ENCODE results near the gene C1GALT1C1.
"Not testable (repeated sequence)": the region's sequence is repeated elsewhere in the genome, so short reads cannot be mapped to it uniquely, and the experiment has no call there.

Gene C1GALT1C1

DNA sequence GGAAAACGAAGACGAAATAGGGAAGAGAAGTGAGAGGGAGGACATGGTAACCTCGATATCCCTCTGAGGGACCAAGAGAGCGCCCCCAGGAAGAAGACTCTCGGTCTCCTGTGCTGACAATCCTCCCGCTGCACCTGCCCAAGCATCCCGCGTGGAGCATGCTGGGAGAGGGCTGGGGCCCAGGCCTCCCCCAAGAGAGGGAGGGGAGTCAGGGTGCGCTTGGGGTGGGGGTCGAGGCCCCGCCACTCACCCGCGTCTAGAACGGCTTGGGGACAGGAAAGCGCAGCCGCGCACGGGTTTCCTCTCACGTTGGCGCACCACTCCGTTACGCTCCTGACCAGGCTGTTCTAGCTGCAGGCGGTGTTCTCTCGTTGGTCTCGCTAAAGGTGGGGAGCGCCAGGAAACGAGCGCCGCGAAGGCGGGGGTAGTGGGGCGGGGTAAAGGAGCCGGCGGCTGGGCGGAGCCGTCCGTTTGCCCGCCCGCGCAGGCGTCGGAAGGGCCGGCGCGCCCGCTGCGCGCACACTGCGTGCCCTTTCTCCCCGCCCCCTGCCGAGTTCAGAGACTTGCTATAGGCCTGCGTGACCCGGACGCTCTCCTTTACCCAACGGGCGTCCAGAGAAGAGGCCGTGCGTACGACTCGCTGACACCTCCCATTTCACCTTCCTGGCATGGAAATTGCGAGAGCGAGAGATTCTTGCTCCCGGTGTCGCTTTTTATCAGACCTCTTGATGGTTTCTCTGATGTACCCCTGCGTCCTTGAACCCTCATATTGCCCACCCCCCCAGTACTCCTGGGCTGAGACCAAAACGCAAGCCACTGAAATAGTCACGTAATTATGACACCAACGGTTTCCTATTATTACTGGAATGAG, at the start of gene C1GALT1C1:
Gene C1GALT1C1 (minus strand): TSS at position 388 of the 871 bp plus-strand sequence. CDS start 2,888 bp downstream, outside the sequence.
- DNase-seq (ENCODE audit: low read depth), result peak; percentile 67

DNA sequence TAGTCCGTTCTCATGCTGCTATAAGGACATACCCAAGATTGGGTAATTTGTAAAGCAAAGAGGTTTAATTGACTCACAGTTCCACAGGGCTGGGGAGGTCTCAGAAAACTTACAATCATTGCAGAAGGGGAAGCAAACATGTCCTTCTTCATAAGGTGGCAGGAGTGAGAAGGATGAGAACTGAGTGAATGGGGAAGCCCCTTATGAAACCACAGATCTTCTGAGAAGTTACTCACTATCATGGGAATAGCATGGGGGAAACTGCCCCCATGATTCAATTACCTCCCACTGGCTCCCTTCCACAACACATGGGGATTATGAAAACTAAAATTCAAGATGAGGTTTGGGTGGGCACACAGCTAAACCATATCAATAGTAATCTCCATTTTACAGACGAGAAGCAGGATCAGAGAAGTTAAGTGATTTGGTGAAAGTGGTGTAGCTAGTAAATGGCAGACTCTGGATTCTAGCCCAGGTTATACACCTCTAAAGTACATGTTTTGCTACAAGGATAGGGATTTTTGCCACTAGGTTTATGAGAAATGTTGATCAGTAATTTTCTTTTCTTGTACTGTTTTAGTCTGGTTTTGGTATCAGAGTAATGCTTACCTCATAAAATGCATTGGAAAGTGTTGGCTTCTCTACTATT, 47.3 kb upstream of the C1GALT1C1 start:
- DNase-seq (ENCODE audit: low read depth), result no peak

DNA sequence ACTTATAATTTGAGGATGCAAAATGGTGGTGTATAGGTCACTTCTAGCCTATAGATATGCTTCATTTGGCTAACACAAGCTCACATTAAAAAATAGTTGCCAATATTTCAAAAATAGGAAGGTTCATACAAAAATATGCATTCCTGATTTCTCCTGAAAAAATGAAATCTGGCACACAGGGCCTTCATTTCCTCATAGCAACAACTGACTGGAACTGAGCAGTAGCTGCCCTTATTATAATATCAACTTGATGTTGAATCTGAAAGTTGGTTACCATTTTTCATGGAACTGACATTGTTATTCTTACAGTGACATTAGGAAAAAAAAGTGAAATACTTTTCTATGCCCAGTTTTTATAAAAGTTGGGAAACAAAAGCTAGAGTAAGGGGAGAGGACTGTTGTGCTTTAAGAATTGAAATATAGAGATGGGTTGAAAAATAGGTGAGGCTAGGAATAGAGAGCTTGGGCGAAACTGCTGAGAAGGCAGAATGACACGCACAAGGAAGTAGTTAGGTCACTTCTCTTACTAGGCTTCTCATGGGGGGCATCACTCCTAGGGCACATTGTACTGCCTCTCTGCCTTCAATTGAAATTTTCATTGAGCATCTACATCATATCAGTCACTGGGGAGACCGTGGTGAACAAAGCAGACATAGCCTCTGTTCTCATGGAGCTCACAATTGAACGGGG, 43.1 kb upstream of the C1GALT1C1 start:
- DNase-seq (ENCODE audit: low read depth), result no peak

DNA sequence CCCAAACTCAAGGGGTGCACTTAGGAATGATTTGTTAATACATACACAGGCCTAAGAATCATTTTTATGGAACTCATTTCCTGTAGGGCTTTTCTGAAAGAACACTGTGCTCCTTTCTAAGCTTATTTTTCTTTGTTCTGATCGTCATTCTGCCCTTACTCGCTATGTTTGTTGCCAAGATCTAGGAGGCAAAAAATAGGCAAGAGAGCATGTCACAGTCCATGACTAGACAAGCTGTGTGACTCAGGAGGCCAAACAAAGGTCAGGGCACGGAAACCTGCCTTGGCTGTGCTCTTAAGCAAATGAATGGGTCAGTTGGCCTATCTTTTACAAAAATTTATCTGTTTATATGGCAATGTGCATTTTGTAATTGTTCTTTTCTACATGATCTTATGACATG, 42.5 kb upstream of the C1GALT1C1 start:
- DNase-seq (ENCODE audit: low read depth), result peak; percentile 20

DNA sequence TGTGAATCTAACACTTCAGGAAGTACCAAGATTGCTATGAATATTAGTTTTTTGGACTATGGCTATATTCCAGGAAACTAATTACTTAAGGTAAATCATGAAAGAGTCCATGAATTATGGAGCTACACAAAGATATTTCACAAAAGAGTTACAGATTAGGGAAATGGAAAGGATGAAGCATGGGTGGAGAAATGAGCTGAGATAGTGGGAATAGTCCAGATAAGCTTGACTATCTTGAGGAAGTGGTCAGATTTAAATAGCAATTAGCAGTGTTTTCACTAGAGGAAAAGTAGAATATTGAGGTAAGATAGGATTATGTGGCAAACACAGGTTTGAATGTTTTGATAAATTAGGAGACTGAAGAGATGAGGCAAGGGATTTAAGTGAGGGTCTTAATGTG, 42.1 kb upstream of the C1GALT1C1 start:
- DNase-seq (ENCODE audit: low read depth), result no peak

DNA sequence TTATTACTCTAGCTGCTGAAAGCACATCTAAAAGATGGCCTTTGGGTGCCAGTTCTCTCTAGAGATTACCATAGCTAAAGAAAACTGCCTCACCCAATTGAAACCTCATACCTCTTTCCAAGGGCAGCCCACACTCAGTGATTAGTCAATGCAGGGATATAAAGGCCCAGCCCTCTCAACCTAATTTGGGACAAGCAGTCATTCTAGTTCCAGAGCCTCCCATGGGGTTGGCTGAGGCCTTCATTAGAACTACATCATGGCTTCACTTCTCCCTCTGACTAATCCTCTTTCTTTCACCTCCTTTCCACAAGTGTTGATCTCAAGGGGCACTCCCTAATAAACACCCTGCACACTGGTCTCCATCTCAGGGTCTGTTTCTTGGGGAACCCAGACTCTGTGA, 38.5 kb upstream of the C1GALT1C1 start:
- DNase-seq (ENCODE audit: low read depth), result no peak

DNA sequence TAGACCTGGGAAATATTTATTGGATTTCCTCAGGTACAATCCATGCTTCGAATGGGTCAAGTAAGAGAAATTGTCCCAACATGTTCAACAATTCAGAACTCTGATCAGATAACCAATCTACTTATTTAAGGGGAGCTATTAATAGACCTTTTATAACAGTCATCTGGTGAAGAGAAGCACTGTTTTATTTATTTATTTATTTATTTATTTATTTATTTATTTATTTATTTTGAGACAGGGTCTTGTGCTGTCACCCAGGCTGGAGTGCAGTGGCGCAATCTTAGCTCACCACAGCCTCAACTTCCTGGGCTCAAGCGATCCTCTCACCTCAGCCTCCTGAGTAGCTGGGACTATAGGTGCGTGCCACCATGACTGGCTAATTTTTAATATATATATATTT, 34.7 kb upstream of the C1GALT1C1 start:
- DNase-seq (ENCODE audit: low read depth), result not testable (repeated sequence)

DNA sequence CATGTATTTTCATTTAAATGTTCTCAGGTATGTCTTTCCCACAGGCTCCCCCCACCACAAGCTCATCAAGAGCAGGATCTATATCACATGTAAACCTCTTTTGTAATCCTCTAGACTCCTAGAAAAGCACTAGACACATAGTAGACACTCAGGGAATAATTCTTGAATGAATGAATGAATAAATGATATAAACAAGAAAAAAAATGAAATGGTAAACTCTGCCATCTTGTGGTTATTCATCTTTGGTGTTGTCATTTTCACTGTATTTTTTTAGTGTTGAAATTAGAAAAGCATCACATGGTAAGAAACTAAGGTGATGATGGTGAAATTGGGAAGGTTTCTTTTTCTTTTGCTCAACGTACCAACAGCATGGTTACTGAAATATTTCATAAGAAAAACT, 34.2 kb upstream of the C1GALT1C1 start:
- DNase-seq (ENCODE audit: low read depth), result no peak

DNA sequence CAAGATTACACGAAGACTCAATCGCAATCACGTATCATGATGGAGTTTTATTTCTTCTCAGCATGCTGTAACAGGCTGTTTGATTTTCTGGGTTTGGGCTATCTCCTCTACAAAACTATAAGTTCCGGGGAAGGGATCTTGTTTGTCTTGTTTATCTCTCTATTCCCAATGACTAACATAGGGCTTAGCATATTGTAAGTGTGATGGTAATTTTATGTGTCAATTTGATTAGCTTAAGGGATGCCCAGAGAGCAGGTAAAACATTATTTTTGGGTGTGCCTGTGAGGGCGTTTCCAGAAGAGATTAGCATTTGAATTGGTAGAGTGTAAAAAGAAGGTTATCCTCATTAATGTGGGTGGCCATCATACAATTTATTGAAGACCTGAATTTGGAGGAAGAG, 32.8 kb upstream of the C1GALT1C1 start:
- DNase-seq (ENCODE audit: low read depth), result no peak

DNA sequence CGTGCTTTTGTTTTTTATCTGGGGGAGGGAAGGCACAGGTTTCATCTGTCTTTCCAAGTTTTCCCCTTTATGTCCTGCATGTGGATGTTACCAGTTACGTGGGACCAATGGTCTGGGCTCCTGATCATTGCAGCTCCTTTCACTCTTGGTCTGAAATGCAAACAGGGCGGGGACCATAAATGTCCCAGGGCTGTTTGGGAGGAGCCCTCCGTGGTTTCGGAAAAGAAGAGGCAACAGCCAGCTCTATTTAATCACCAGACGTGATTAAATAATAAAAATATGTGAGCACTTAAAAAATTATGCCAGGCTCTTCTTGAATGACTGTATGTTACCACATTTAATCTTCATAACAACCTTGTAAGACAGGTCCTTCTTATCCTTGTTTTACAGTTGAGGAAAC, 30.8 kb upstream of the C1GALT1C1 start:
- no peak for DNase-seq (ENCODE audit: low read depth)

DNA sequence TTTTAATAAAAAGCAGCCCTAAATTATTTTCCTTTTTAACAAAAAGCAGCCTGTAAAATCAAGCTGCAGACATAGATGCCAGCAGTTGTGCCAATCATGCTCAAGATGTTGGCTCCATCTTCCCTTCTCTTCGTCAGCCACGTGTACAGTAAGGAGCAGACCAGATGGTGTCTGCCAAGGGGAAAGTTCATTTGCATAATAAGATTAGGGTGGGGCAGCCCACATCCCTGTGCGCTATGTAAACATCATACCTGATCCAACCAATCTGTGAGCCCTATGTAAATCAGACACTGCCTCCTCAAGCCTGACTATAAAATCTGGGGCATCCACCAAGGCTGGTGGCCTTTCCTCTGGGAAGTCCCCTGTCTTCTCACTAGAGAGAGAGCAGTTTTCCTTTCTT, 23.1 kb upstream of the C1GALT1C1 start:
- no peak for DNase-seq (ENCODE audit: low read depth)

DNA sequence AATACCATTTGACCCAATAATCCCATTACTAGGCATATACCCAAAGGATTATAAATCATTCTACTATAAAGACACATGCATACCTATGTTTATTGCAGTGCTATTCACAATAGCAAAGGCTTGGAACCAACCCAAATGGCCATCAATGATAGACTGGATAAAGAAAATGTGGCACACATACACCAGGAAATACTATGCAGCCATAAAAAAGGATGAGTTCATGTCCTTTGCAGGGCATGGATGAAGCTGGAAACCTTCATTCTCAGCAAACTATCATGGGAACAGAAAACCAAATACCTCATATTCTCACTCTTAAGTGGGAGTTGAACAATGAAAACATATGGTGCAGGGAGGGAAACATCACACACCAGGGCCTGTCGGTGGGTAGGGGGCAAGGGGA, 22.4 kb upstream of the C1GALT1C1 start:
- DNase-seq (ENCODE audit: low read depth), result not testable (repeated sequence)

DNA sequence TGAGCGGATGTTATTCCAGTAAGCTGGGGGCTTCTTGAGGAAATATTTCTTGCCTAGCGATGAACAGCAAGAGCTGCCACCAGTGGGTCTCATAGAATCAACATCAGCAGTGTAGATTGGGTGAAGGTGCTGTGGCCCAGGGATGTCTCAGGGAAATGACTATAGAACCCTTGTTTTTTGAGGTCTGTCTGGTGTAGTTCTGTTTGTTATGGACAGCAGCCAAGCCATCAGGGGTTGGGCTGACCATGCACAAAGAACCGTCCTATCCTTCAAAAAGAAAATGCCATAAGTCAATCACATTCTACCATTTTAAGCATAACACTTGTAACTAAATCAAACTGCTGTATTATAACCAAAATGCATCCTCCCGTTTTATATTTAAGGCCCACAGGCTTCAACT, 17.3 kb upstream of the C1GALT1C1 start:
- DNase-seq (ENCODE audit: low read depth), result no peak

DNA sequence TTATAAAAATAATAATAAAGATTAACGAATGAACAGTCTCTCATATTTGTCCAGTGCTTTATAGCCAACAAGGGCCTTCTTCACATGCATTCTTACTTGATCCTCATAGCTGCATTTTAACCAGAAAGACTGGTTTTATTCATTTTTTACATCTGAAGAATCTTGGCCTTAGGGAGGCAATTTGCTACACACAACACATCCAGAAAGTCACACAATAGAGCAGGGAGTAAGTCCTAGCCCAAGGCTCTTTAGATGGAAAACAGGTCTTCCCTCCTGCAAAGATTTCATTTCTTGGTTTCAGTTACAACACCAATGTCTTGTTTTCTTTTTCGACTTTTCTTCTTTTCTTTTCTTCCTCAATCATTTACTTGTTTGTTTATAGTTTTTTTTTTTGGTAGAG, 13.0 kb upstream of the C1GALT1C1 start:
- DNase-seq (ENCODE audit: low read depth), result no peak

DNA sequence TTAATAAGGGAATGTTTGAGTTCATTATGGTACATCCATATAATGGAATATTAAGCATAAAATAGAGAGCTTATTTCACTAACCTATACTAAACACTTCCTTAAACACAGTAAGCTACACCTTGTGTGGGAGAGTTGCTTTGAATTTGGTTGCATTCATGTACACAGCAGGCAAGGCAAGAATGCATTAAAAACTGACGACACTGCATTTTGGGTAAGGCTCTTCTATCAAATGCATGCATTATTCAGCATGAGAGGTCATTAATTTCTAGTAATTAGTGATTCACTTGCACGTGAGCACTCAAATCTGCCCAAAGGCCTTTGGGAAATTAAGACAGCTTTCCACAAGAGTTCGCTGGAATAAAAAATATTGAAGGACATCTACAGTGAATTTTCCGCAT, 8.8 kb upstream of the C1GALT1C1 start:
- DNase-seq (ENCODE audit: low read depth), result no peak

DNA sequence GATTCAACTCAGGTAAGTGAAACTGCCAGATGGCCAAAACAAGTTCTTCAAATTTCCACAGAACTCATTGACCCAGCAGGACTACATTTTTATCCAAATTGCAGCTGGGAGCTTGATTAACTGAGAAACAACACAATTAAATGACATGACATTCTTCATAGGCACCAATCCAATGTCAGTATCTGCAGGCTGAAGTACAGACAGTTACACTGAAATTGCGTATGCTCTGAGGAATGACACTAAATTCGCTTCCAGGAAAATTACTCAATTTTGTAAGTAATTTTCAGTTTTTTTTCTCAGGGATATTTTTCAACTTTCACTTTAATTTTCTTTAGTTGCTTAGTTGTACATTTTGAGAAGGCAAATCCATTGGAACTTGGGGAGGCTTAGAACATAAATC, 4.5 kb downstream of the C1GALT1C1 start:
- DNase-seq (ENCODE audit: low read depth), result no peak

DNA sequence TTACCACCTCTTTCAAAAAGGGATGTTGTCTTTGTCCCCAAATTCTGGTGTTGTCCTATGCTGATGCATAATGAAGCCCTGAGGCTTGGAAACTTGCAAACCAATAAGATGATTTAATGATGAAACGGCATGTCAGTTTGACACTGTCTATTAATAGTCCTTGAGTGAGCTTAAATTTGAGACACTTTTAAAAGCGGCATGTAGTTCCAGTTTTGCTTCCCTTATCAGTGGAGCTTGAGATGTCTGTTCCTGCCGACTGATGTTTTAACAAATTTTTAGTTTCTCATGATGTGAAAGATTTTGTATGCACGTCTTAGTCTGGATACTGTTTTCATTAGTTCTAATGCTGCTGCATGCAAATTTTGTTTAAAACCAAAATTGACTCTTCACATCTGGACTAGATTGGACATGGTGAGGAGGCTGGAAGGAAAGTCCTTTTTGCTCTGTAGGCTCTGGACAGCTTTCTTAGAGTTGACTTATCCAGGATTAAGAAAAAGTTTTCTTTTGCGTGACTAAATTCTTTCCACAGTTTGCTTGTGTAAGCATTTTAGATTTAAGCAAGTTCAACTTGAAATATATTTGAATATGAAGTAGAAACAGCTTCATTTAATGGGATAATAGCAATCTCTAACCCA, 11.7 kb downstream of the C1GALT1C1 start:
- DNase-seq (ENCODE audit: low read depth), result no peak

DNA sequence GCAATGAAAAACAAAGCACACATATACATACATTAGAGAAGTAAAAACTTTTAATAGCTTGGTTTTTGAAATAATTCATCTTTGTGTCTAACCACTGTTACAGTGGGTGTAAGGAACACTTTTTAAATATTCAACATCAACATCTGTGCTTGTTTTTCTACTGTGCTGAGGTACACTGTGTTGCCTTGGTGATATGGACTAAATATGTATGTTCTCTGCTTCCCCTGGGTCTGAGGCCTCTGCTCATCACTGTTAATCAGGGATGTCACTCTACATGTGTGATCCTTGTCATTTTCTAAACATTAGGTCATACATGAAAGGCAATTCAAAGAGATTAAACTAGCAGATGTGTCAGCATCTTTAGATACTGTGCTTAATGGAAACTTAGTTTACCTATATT, 15.0 kb downstream of the C1GALT1C1 start:
- no peak for DNase-seq (ENCODE audit: low read depth)

DNA sequence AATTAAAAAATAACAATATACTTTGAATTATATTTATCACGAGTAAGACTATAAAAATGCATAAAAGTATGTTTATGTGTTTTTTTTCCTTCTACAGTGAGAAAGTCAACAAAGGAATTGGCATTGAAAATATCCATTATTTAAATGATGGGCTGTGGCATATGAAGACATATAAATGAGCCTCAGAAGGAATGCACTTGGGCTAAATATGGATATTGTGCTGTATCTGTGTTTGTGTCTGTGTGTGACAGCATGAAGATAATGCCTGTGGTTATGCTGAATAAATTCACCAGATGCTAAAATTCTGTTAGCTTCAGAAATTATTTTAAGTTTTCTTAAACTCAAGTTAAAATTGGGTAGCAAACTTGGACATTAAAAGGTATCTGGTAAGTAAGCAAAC, 17.8 kb downstream of the C1GALT1C1 start:
- DNase-seq (ENCODE audit: low read depth), result no peak

DNA sequence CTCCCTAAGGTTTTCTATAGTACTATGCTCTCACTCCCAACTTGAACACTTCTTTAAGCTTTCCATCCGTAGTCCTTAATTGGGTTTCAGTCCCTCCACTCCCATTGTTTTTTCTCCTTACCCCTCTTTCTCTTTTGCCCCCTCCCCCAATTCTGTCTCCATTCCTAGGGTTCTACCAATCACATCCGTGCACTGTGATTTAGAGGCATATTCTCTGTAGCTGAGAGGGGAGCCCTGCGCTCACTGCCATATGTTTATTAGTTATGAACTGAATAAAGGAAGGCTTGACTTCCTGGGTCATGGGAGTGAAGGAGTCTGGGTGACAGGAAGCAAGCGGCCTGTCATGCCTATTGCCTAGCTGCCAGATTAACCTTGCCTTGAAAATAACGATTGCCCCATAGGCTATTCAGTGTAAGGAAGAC, 25.5 kb downstream of the C1GALT1C1 start:
- peak; percentile 5 for DNase-seq (ENCODE audit: low read depth)

DNA sequence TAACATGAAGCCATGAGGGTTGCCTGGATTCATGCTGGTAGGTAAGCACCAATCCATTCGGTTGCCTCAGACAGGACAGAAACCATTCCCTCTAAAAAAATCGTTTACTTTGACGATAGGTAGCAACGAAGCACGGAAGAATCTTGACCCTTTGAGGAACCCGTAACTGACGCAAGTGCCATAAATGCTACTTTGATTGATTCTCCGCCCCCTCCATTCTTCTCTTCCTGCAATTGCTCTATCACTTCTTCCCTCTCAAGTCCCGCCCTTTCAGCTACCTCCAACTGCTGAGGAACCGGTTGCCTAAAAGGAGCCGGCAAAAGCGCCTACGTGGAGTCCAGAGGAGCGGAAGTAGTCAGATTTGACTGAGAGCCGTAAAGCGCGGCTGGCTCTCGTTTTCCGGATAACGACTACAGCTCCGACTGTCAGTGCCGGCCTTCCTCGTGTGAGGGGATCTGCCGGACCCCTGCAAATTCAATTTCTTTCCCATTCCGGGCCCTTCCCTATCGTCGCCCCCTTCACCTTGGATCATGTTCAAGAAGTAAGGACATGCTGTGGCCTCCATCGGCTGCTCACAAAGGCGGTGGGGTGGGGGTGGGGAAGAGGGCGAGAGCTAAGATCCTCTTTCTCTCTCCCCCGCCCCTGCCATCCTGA, 26.0 kb downstream of the C1GALT1C1 start, which contains the start of gene MCTS1:
Gene MCTS1 (plus strand): TSS at position 395 of the 654 bp plus-strand sequence. CDS start 136 bp downstream, at position 531.
- peak; percentile 76 for DNase-seq (ENCODE audit: low read depth)

DNA sequence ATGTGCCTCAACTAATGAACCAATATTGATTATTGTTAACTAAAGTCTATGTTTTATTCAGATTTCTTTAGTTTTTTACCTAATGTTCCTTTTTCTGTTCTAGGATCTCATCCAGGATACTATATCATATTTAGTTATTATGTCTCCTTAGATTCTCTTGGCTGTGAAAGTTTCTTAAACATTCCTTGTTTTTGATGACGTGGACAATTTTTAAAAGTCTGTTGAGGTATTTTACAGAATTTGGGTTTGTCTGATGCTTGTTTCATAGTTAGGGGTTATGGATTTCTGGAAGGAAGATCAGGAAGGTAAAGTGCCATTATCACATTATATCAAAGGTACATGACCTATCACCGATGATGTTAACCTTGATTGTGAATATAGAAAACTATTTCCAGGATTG, 44.2 kb downstream of the C1GALT1C1 start:
- no peak for DNase-seq (ENCODE audit: low read depth)
